Ishikawa (cell line): ENCODE measurements around the gene DDHD1.

Experiments used
- CEBPB ChIP-seq: IDR thresholded peaks from 2 replicates; pipeline ENCODE4 v1.6.1; 2012
- EGR1 ChIP-seq: IDR thresholded peaks from 2 replicates; pipeline ENCODE4 v1.6.1; 2012
- YY1 ChIP-seq: IDR thresholded peaks from 2 replicates; pipeline ENCODE4 v1.6.1; 2012; ENCODE audit warnings: low read depth

DNA sequence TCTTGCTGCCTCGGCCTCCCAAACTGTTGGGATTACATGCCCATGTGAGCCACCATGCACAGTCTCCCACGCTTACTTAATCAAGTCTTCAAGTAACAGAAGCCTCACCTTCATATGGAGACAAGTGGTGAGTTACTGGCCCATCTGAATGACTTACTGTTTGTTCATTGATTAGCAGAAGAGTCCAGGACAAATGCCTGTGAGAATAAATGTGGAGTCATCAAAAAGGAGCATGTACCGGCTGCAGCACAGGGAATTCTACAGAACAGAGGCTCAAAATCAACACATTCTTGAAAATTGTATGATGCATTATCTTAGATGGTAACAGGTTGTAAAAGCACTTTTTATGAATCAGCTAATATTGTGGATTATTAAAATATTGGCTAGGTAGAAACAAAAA lies 129.8 kb downstream of the DDHD1 start:
- TF ChIP-seq CEBPB (no peak), YY1 (no peak), EGR1 (no peak)
